WERI-Rb-1 (cell line): ENCODE measurements around the gene RPE65.
A peak's percentile ranks its signal among the peaks of the same experiment; 100 is the strongest.

Experiments used
- DNase-seq: peaks from one replicate; pipeline ENCODE4 v3.0.0-alpha.2; 2020
- H3K27ac ChIP-seq: fragments of 250-450 bp; sonication (Bioruptor Pico); 2 replicates; pipeline ENCODE4 v1.5.1; 2020; ENCODE audit warnings: mild to moderate bottlenecking, moderate library complexity
- H3K27me3 ChIP-seq: fragments of 250-450 bp; sonication (Bioruptor Pico); 2 replicates; pipeline ENCODE4 v1.5.1; 2021; ENCODE audit warnings: mild to moderate bottlenecking, low read depth, moderate library complexity; ENCODE audit not compliant: insufficient read depth, severe bottlenecking
- H3K36me3 ChIP-seq: fragments of 250-450 bp; sonication (Bioruptor Pico); 2 replicates; pipeline ENCODE4 v1.5.1; 2020; ENCODE audit warnings: mild to moderate bottlenecking, moderate library complexity
- H3K4me3 ChIP-seq: 2 replicates; pipeline ENCODE4 v1.5.1; 2011; ENCODE audit warnings: low read depth, mild to moderate bottlenecking, control low read depth, low read length
- H3K9me3 ChIP-seq: fragments of 250-450 bp; sonication (Bioruptor Pico); 2 replicates; pipeline ENCODE4 v1.5.1; 2021; ENCODE audit warnings: mild to moderate bottlenecking, moderate library complexity; ENCODE audit not compliant: severe bottlenecking
- CTCF ChIP-seq: IDR thresholded peaks from 2 replicates; pipeline ENCODE4 v1.5.1; 2011; ENCODE audit warnings: low read depth, mild to moderate bottlenecking, control low read depth, inconsistent platforms, low read length

Gene RPE65

GRCh38 chr1:68449901-68450300 lies at the start of gene RPE65:
TSS of gene RPE65 (minus strand) at chr1:68449954. CDS start at chr1:68449905, 49 bp downstream.
- no peaks in the 10 kb centered on the region for H3K36me3 ChIP-seq
- no peak for TF ChIP-seq CTCF
- peak; percentile 34 for DNase-seq

GRCh38 chr1:68497358-68497698 lies 47.6 kb upstream of the RPE65 start:
- DNase-seq: no peak
- peak overlapping the region; percentile 95 for H3K27ac ChIP-seq
- no peaks in the 10 kb centered on the region for H3K27me3 ChIP-seq
- H3K4me3 ChIP-seq: peak overlapping the region; percentile 100
- peaks cover 26% of the 10 kb centered on the region for H3K36me3 ChIP-seq
- no peaks in the 10 kb centered on the region for H3K9me3 ChIP-seq
- no peak for TF ChIP-seq CTCF

More at GRCh38 chr1:68449901-68450300, at the start of gene RPE65:
- Histone ChIP-seq H3K27ac (no peak within 1 kb of the TSS), H3K4me3 (no peak within 1 kb of the TSS), H3K27me3 (no peaks in the 10 kb centered on the region), H3K9me3 (no peaks in the 10 kb centered on the region)

GRCh38 chr1:68496680-68497357 lies 47.1 kb upstream of the RPE65 start, which contains the start of gene DEPDC1:
TSS of gene DEPDC1 (minus strand) at chr1:68497082. CDS start at chr1:68496999, 83 bp downstream.
- peak; percentile 97 for DNase-seq
- Histone ChIP-seq H3K36me3 (peaks cover 30% of the 10 kb centered on the region), H3K27me3 (no peaks in the 10 kb centered on the region), H3K27ac (peak within 1 kb of the TSS; percentile 95), H3K9me3 (no peaks in the 10 kb centered on the region), H3K4me3 (peak within 1 kb of the TSS; percentile 100)
- no peak for TF ChIP-seq CTCF

GRCh38 chr1:68495968-68496679 lies 46.4 kb upstream of the RPE65 start:
- no peak for TF ChIP-seq CTCF
- DNase-seq: no peak
- H3K9me3 ChIP-seq: no peaks in the 10 kb centered on the region
- H3K27ac ChIP-seq: peak overlapping the region; percentile 95
- H3K4me3 ChIP-seq: peak overlapping the region; percentile 100
- H3K36me3 ChIP-seq: peaks cover 36% of the 10 kb centered on the region
- no peaks in the 10 kb centered on the region for H3K27me3 ChIP-seq

- Histone ChIP-seq H3K4me3 (peak overlapping the region; percentile 100), H3K9me3 (no peaks in the 10 kb centered on the region), H3K27ac (no peak overlapping the region; the same call in 1 of the 2 replicates), H3K36me3 (peaks cover 39% of the 10 kb centered on the region), H3K27me3 (no peaks in the 10 kb centered on the region)
- no peak for DNase-seq
- TF ChIP-seq CTCF: no peak
These were observed 45.8 kb upstream of the RPE65 start for GRCh38 chr1:68495532-68495931.
